HG03280 (cell line): ENCODE data around the gene ASCC2.

ENCODE experiments used
- ATAC-seq: cut with Tn5 transposase; IDR thresholded peaks from one replicate; pipeline ENCODE4 v1.9.1; 2021; ENCODE audit warnings: mild to moderate bottlenecking, moderate library complexity; ENCODE audit not compliant: unreplicated experiment

ASCC2 gene

DNA sequence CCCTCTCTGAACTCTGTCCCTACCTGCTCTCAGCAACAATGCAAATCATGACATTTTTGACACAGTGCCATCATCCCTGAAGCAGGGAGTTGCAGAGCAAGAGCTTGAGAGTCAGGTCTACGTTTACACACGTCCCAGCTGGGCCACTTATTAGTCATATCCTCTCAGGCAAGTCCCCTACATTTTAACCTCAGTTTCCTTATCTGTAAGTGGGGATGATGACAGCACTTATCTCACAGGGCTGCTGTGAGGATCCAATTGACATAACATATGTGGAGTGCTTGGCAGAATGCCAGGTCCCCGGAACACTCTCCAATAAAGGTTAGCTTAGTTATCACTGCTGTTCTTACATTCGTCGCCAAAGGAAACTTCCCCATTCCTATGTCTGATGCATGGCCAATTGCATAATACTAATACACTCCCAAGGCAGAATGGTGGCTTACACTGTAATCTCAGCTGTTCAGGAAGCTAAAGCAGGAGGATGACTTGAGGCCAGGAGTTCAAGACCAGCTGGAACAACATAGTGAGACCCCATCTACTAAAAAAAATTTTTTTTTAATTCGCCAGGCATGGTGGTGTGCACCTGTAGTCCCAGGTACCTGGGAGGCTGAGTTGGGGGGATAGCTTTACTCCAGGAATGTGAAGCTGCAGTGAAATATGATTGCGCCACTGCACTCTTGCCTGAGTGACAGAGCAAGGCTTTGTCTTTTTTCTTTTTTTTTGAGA lies 16.6 kb downstream of the ASCC2 start:
- ATAC-seq, result no peak

DNA sequence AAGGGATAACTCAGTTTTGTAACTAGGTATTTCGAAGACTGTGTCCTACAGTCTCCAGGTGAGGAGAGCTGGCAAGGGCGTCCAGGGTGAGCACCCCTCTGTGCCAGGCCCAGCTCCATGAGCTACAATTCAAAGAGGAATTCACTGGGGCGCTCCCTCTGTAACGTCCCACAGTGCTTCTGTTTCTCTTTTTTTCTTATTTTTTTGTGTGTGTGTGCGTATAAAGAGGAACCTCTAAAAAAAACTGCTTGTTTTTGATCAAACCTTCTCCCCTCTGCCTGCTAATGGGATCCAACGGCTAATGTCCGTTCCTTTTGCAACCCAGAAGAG lies 17.1 kb downstream of the ASCC2 start:
- no peak for ATAC-seq

DNA sequence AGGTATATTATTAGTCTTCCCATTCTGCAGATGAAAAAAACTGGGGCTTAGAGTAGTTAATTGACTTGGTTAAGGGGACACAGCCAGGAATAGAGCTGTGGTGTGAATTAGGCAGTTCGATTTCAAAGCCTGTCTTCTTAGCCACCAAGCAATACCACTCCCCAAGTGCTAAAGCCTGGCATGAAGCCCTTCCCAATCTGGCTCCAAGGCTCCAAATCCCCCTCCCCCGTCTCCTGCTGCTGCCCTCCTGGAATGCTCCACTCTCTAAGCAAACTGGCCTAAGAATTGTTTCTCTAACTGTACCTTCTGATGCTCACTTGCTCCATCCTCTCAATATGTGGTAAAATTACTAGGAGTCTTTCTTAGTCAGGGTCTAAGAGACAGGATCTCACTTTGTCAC lies 18.6 kb downstream of the ASCC2 start:
- no peak for ATAC-seq

DNA sequence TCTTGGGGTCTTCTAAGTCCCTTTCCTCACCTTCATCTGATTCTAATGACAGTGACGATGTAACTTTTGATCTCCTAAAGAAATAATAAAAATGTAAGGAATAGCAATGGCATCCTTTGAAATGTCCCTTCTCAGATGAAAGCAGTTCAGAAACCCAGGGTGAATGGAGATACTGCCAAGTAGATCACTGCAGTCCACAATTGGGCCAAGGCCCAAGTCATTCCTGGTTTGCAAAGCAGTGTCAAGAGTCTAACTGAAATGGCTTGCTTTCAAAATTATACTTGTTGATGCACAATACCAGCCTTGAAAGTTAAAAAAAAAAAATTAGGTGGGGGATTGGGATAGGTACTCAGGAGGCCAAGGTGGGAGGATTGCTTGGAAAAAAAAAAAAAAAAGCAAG lies 20.4 kb downstream of the ASCC2 start:
- ATAC-seq, result no peak

DNA sequence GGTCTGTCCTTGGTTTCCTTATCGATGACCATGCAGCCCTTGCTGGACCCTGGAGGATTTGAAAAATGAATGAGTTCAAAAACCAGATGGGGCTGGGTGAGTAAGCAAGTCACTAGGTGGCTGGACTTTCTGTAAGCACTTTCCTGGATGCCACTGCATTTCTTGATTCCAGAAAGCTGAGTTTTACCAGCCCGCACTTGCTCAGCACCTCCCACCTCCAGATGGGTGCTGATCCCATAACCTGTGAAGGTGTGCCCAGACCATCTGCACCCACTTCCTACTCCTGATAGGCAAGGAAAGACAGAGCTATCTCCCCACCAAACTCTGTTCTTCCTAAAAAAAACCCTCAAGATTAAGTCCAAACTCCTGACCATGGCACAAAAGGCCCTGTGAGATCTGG lies 21.1 kb downstream of the ASCC2 start:
- ATAC-seq, result no peak

DNA sequence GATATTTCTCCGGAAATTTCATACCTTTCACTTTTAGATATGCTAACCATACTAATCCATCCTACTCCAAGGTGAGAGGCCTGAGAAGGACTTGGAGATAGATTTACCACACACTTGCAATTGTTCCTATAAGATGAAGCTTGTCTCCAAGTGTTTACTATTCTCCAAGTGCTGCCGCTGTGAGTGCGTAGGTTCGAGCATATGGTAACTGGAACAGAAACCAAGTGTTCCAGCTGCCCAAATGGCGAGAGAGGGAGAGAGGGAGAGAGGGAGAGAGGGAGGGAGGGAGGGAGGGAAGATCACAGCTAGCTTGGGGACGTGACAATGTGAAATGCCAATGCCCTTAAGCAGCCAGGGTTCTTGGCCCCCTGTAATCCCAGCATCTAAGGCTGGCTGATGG lies 21.5 kb downstream of the ASCC2 start:
- ATAC-seq, result no peak

DNA sequence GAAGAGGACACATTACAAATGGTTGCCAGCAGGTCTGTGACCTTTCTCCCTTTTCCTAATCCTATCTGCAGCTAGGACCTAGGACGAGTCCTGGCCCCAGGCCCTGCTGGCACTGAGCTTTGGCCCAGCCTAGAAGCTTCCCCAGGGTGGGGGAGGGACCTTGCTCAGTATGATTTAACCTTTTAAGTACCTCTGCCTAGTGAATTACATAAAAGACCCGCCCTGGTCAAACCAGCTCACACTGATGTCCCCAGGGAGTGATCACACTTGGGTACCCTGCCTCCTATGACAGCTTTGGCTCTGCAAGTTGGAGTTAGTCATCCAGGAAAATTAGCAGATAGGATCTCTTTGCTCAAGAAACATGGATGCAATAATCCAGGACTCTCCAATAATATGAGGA lies 21.9 kb downstream of the ASCC2 start:
- ATAC-seq, result no peak

DNA sequence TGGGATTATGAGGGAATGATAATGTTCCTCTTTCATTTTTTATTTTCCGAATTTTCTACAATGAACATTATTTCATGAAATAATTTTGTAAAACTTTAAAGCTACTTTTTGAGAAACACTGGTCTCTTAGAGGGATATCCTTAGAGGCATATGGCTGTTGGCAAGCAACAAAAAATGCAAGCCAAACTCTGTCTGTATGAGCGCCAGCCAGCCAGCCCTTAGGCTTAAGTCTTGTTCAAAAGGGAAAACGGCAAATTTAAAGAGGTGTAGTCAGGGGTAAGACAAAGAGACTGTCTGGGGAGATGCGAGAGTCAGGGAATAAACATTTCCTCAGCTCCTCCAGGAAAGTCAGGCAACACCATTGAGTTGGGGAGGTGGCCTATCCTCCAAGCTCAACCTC lies 22.5 kb downstream of the ASCC2 start:
- no peak for ATAC-seq

DNA sequence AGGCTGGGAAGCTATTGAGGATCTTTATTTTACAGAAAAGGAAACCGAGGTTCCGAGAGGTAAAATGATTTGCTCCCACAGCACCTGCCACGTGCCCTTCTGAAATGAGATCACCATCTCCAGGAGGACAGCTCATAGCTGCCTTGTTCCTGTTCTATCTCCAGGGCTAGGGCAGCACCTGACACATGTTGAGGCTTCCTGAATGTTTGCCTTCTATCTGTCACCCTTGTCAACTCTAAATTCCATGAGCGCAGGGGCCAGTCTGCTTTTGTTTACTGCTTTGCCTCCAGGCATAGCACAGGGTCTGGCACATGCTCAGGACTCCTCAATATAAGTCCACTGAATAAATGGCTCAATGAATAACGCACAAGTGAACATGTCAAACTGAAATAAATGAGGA lies 24.1 kb downstream of the ASCC2 start:
- ATAC-seq, result no peak

DNA sequence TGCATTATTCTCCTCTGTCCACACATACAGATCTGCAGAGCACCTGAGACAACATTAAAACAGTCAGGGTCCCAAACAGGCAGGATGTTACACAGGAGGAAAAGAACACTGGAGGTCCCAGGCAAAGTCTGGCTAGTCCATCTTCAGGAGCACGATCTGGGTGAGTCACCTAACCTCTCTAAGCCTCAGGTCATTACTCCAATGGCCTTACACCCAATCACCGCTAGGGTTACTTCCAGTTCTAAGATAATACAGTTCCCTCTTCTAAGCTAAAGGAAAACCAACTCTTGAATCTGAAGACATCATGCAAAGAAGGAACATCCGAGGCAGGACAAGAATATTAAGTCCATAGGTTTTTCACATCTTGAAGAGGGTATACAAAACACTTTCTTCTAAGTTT lies 24.5 kb downstream of the ASCC2 start:
- ATAC-seq, result no peak

DNA sequence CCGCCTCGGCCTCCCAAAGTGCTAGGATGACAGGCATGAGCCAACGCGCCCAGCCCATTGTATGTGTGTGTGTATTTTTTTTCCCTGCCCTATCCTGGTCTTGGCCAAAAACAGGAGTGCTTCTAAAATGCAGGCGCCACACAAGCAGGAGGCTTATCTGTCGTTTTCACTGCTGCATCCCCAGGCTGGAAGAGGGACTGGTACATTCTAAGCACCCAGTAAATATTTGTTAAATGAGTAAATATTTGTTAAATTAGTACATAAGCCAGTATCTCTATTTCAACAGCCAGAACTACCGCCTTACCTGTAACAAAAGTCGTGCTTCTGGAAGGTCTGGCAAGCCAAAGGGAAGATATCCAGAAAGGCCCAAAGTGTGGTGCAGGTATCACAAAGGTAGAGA lies 24.9 kb downstream of the ASCC2 start:
- ATAC-seq, result no peak

DNA sequence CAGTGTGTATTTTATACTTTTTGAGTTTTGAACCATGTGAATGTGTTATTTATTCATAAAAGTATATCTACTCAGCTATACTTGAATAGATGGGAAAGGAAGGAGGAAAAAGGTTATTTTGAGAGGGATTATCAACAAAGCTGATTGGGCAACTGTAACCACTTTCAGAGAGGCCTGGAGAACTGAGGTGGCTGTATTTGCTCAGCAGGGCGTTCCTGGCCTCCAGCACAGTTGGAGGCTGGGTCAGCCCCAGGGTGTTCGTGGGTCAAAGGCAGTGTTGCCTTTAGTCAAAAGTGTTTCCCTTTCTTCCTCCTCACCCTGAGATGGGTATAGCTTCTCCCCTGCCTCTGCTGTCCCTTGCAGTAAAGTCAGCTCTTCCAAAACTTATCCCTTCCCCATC lies 26.7 kb downstream of the ASCC2 start:
- ATAC-seq, result no peak

DNA sequence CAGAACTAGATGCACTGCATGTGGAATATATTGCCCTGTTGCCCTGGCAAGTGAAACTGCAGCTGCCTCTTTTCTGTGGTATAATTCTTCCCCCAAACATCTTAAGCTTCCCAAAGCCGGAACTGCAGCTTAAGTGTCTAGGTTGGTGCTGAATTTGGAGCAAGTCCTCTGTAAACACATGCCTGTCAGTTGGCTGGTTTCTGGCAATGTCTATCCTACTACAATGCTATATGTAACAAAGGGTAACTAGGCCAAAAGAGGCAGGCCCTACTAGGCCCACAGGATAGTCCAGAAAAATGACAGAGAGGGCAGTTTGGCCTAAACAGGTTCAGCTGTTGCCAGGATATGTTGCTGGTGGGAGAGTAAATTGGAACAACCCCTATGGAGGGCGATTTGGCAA lies 27.9 kb downstream of the ASCC2 start:
- no peak for ATAC-seq

DNA sequence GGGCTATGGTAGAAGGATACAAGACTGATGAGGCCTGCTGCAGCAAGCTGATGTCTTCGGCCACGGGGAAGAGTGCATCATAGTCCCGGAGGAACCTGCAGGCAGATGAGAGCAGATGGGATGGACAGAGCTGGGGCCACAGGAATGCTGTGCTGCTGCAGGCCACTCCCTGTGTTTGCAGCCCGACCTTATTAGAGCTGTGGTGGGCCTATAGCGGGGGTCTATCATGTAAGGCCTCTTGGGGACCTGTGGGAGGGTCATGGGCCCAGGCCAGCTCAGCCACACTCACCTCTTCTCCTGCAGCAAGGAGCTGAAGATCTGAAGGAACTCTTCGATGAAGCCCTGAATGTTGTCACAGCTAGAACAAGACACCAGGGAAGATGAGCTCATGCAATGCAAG lies 31.9 kb downstream of the ASCC2 start:
- no peak for ATAC-seq

DNA sequence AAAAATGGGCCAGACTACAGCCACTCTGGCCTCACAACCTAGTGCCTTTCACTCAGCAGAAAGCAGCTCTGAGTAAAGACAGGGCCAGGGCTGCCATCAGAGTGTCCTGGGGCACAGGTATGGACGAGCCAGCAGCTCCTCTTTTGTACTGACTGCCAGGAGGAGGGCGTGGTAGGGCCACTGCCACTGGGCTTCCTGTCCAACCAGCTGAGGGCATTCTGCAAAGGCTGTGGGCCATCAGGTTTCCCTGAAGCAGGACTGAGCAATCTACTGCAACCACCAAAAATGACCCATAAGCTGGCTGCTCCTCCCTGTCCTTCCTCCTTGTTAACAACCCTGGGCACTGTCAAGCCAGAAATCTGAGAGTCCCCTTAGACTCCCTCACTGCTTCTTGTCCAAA lies 33.1 kb downstream of the ASCC2 start:
- no peak for ATAC-seq

DNA sequence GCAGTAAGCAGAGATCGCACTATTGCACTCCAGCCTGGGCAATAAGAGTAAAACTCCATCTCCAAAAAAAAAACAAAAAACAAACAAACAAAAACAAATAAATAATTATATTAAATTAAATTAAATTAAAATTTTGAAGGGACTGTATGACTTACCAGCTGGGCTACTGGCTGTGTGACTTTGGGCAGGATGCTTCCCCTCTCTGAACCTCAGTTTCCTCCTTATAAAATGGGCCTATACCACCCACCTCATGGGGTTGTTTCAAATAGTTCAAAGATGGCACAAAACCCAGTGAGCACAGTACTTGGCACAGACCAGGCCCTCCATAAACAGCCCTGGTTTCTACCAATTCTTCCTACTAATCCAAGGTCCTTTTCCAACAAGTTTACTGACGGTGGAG lies 34.9 kb downstream of the ASCC2 start:
- no peak for ATAC-seq

DNA sequence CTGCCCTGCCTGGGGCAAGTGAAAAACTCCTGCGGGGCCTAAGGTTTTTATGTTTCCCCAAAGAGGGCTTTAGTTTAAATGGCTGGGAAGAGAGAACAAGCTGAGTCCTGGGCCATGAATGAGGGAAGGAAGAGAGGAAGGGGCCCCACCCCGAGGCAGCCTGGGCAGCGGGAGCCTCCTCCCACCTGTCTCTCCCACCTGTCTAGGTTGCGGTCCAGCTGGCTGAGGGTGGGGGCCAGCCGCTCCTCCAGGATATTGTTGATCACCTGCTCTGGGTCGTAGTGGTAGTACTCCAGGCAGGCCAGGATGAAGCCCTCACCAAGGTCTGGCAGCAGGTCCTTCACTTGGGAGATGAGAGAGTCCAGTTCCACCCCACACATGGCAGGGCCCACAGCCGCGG lies 36.3 kb downstream of the ASCC2 start:
- ATAC-seq, result no peak

DNA sequence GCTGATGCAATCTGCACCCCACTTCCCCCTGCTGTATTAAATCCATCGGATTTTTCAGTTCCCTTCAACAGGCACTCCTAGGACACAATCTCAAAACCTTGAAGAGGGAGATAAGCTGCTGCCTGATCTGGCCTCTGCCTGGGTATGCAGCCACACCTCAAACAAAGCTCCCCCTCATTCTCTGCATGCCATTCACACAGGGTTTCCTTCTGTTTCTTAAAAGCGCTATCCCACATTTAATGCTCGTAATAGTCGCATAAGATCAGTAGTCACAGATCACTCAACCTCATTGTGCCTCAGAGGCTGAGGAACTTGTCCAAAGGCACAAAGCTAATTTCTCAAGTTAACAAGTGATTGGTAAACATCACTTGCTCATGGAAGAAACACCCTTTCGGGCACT lies 36.9 kb downstream of the ASCC2 start:
- ATAC-seq, result no peak

DNA sequence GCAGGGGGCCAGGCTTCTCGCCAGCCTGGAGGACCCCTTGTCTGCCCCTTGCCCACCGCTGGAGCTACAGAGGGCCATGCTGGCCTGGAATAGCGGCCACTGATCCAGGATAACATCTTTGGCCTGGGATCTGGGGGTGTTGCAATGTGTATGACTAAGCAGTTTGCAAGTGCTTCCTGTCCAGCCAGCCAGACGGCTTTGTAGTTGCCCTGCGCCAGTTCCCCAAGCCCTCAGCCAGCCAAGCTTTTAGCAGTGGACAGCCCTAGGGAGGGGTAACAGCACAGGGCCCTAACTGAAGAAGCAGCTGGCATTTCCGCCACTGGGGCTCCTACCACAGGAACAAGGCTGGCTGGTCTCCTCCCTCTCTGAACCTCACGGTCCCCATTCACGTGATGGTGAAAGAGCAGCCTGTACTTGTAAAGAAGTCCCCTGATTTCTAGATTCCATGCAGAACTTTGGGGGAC lies 38.8 kb downstream of the ASCC2 start:
- ATAC-seq, result no peak

DNA sequence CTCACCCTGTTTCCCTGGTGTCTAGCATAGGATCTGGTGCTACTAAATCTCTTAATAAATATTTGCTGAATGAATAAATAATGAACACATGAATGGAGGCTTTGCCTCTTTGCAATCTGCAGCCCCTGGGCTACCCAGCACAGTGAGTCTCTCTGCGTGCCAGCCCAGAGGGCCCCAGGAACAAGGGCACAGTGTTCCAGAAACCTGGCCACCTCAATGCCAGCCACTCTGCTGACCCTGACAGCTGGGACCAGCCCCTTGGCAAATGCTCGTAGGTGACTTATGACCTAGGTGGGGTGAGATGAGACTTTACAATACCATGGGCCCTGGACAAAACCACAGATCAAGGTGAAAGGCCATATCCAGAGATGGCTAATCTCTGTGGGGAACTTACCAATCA lies 39.3 kb downstream of the ASCC2 start:
- no peak for ATAC-seq

DNA sequence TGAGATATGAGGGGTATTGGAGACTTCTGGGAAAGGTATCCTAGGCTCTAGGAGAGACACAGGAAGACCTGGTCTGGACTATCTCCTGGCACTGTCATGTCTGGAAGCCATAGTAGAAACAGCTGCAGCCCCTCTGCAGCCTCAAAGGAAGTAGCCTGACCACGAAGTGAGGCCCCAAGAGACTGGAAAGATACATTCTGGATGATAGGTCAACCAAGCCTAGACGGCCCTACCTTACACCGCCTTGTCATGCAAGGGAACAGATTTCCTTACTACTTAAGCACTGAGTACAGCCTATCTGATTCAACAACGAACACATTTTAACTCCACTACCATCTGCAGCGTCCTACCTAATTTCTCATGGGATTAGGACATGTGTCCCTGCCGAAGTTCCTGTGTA lies 39.8 kb downstream of the ASCC2 start:
- ATAC-seq, result no peak

DNA sequence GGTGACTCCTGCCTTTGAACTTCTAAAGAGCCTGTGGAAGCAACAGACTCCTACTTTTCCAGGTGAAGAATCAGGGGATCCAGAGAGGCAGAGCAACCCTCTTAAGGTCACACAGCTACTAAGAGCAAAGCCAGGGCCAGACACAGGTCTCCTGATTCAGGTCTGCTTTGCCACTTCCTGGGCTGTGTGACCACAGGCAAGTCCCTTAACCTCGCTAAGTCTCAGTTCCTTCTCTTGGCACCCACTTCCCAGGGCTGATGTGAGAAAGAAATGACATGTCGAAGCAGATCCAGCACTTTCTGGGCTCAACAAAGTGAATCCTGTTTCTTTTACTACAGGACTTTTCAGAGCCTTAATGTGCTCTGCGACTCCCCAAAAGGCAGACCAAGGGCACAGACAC lies 40.7 kb downstream of the ASCC2 start:
- no peak for ATAC-seq

DNA sequence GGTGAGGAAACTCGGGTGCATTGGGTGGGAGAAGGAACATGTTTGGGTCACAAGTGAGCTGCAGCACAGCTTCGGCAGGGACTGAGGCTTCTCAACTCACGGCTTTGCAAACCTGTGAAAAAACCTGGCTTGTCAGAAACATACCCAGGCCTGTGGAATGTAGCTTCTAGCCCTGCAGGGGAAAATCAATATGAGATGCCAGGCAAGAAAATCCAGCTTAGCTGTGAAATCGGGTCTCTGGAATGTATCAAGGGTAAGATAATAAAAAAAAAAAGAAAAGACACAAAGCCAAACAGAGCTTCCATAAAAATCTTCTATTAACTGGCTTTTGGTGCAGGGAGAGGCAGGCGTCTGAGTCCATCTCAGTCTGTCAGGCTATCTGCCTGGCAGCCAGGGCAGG lies 42.4 kb downstream of the ASCC2 start:
- no peak for ATAC-seq

DNA sequence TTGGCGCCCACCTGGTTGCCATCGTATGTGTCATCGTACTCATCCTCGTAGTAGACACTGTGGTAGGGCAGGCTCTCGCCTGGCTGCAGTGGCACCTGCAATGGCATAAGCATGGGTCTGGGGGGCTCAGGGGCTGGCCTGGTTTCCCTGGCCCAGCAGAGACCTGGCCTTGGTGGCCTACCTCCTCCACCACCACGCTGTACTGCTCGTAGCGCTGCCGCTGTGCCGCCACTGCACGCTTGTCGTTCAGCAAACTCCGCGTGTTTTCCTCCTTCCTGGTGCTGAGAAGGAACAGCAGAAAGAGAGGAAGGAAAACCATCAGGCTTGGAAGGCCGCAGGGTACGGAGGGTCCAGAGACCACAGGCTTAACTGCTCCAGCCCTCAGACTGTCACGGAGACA lies 44.7 kb downstream of the ASCC2 start:
- ATAC-seq, result no peak
